NT2/D1 (cell line): Measurements from ENCODE around the gene FES.

Experiments used
- DNase-seq: peaks from one replicate; pipeline ENCODE4 v3.0.0-alpha.2; 2011; ENCODE audit warnings: low read depth, low spot score
- H3K27me3 ChIP-seq: 2 replicates; pipeline ENCODE4 v1.6.0; 2011; ENCODE audit warnings: mild to moderate bottlenecking; ENCODE audit not compliant: insufficient read length, insufficient read depth
- H3K36me3 ChIP-seq: 2 replicates; pipeline ENCODE4 v1.6.1; 2011; ENCODE audit warnings: mild to moderate bottlenecking, low read length, mixed read lengths; ENCODE audit not compliant: insufficient read depth, insufficient read length
- H3K4me1 ChIP-seq: 2 replicates; pipeline ENCODE4 v1.5.1; 2011; ENCODE audit not compliant: insufficient read depth, insufficient read length
- H3K4me3 ChIP-seq: 2 replicates; pipeline ENCODE4 v1.5.1; 2011; ENCODE audit warnings: low read depth; ENCODE audit not compliant: insufficient read length
- H3K9ac ChIP-seq: 2 replicates; pipeline ENCODE4 v1.6.0; 2011; ENCODE audit warnings: low read depth; ENCODE audit not compliant: insufficient read length
- H3K9me3 ChIP-seq: 2 replicates; pipeline ENCODE4 v1.5.1; 2011; ENCODE audit warnings: mild to moderate bottlenecking, low read length; ENCODE audit not compliant: insufficient read depth
- SUZ12 ChIP-seq: IDR thresholded peaks from 2 replicates; pipeline ENCODE4 v1.6.1; 2011; ENCODE audit not compliant: insufficient read length, insufficient read depth; ENCODE audit errors: extremely low read depth
- YY1 ChIP-seq: IDR thresholded peaks from 2 replicates; pipeline ENCODE4 v1.6.1; 2011; ENCODE audit not compliant: insufficient read length, insufficient read depth
- ZNF274 ChIP-seq: IDR thresholded peaks from 2 replicates; pipeline ENCODE4 v1.6.1; 2011; ENCODE audit warnings: mild to moderate bottlenecking, low read depth, low read length

FES gene

DNA sequence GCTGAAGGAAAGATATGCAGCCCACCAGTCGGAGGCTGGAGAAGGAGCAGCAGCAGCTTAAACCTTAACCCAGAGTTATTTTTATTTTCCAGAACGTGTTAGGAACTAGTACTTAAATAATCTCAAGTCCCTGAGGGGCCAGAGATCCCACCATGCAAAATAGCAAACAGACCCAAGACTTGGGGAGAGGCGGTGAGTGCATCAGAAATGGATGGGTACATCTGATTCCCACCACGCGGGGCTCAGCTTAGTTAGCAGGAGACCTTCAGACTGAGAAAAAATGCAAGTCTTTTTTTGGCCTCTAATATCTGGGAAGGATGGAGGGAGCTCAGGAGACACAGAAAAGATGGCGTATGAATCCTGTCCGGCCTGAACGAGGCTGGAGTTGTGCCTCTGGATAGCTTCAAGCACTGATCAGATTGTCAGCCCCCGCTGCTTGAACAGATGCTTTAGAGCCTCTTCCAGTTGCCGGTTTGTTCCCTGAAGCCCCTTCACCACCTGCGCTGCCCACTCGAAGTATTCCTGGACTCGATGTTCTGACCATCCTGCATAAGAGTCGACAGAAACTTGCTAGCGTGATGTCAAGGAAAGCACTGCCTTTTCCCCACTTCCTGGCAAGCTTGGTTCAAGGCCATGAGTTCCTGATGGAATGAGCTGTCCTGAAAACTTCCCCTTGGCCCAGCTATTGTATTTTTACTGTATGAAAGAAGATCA is 46.7 kb downstream of the FES start:
- H3K4me1 ChIP-seq, result peaks cover 6% of the 10 kb centered on the region
- H3K9ac ChIP-seq, result no peak overlapping the region
- H3K9me3 ChIP-seq, result no peaks in the 10 kb centered on the region
- no peaks in the 10 kb centered on the region for H3K36me3 ChIP-seq
- TF ChIP-seq ZNF274 (no peak), YY1 (no peak), SUZ12 (no peak)
- H3K4me3 ChIP-seq, result peak overlapping the region; percentile 76
- peaks cover 18% of the 10 kb centered on the region for H3K27me3 ChIP-seq
- DNase-seq, result no peak

GRCh38 chr15:90931575-90931827 is 47.2 kb downstream of the FES start:
- no peak for DNase-seq
- Histone ChIP-seq H3K9ac (peak overlapping the region; percentile 80), H3K36me3 (peaks cover 4% of the 10 kb centered on the region), H3K4me1 (peaks cover 8% of the 10 kb centered on the region), H3K4me3 (peak overlapping the region; percentile 76), H3K27me3 (peaks cover 18% of the 10 kb centered on the region), H3K9me3 (no peaks in the 10 kb centered on the region)
- TF ChIP-seq SUZ12 (no peak), YY1 (no peak), ZNF274 (no peak)

GRCh38 chr15:90931828-90932659 is 47.7 kb downstream of the FES start, which contains the start of gene HDDC3:
TSS of gene HDDC3 (minus strand) at chr15:90932549. CDS start at chr15:90932540, 9 bp downstream.
- DNase-seq, result peak; percentile 79
- Histone ChIP-seq H3K27me3 (peaks cover 18% of the 10 kb centered on the region), H3K4me3 (peak within 1 kb of the TSS; percentile 76), H3K4me1 (peaks cover 8% of the 10 kb centered on the region), H3K9ac (peak within 1 kb of the TSS; percentile 80), H3K36me3 (peaks cover 10% of the 10 kb centered on the region), H3K9me3 (no peaks in the 10 kb centered on the region)
- TF ChIP-seq ZNF274 (no peak), YY1 (no peak), SUZ12 (no peak)

GRCh38 chr15:90932660-90932991 is 48.3 kb downstream of the FES start:
- H3K27me3 ChIP-seq, result peaks cover 18% of the 10 kb centered on the region
- peaks cover 13% of the 10 kb centered on the region for H3K36me3 ChIP-seq
- peaks cover 8% of the 10 kb centered on the region for H3K4me1 ChIP-seq
- H3K9ac ChIP-seq, result peak overlapping the region; percentile 58
- TF ChIP-seq YY1 (no peak), SUZ12 (no peak), ZNF274 (no peak)
- H3K9me3 ChIP-seq, result no peaks in the 10 kb centered on the region
- DNase-seq, result no peak
- H3K4me3 ChIP-seq, result peak overlapping the region; percentile 76

- DNase-seq, result no peak
- peaks cover 8% of the 10 kb centered on the region for H3K4me1 ChIP-seq
- H3K36me3 ChIP-seq, result peaks cover 20% of the 10 kb centered on the region
- peaks cover 18% of the 10 kb centered on the region for H3K27me3 ChIP-seq
- H3K9ac ChIP-seq, result no peak overlapping the region
- no peaks in the 10 kb centered on the region for H3K9me3 ChIP-seq
- H3K4me3 ChIP-seq, result no peak overlapping the region
- TF ChIP-seq YY1 (no peak), SUZ12 (no peak), ZNF274 (no peak)
These were observed 49.0 kb downstream of the FES start for GRCh38 chr15:90933301-90933700.

- Histone ChIP-seq H3K36me3 (peaks cover 27% of the 10 kb centered on the region), H3K4me3 (peak overlapping the region; percentile 77), H3K27me3 (peaks cover 18% of the 10 kb centered on the region), H3K9me3 (no peaks in the 10 kb centered on the region), H3K9ac (peak overlapping the region; percentile 72), H3K4me1 (peaks cover 8% of the 10 kb centered on the region)
- no peak for TF ChIP-seq YY1
- TF ChIP-seq SUZ12, result no peak
- DNase-seq, result peak; percentile 88
These were observed 50.1 kb downstream of the FES start for GRCh38 chr15:90934256-90934948.
